Epithelial cell of prostate (primary cell): ENCODE data around the gene GALNT17.
"Not testable (repeated sequence)": the region's sequence is repeated elsewhere in the genome, so short reads cannot be mapped to it uniquely, and the experiment has no call there.

Experiments used
- DNase-seq: peaks from one replicate; pipeline ENCODE4 v3.0.0-alpha.2; 2011; ENCODE audit warnings: low read depth, low spot score
- H3K27ac ChIP-seq: fragments of 450-650 bp; 2 replicates; pipeline ENCODE4 v1.5.1; 2017; ENCODE audit warnings: mild to moderate bottlenecking

The GALNT17 gene

DNA sequence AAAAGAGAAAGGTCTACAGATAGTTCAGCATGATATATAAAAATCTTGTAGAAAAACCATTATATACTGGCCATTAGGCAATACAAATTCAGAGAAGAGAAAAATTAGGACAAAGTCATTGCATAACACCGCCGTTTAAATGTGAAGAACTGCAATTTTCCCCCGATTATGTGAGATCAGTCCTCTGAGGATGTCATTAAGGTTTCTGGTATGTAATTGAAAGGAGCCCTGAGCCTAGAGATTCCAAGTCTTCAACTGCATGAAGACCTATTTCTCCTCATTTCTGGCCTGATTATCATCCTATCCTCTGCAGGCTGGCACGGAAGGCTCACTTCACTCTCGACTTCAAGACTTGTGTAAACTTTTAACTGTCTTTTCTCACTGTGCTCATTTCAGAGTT is 395.3 kb downstream of the GALNT17 start:
- H3K27ac ChIP-seq, result no peak overlapping the region
- no peak for DNase-seq

GRCh38 chr7:71535616-71536015 is 403.7 kb downstream of the GALNT17 start:
- no peak overlapping the region for H3K27ac ChIP-seq
- no peak for DNase-seq

- H3K27ac ChIP-seq, result no peak overlapping the region
- DNase-seq, result no peak
Observed at GRCh38 chr7:71538210-71538609, 406.3 kb downstream of the GALNT17 start.

GRCh38 chr7:71539615-71540014 is 407.7 kb downstream of the GALNT17 start:
- DNase-seq, result no peak

DNA sequence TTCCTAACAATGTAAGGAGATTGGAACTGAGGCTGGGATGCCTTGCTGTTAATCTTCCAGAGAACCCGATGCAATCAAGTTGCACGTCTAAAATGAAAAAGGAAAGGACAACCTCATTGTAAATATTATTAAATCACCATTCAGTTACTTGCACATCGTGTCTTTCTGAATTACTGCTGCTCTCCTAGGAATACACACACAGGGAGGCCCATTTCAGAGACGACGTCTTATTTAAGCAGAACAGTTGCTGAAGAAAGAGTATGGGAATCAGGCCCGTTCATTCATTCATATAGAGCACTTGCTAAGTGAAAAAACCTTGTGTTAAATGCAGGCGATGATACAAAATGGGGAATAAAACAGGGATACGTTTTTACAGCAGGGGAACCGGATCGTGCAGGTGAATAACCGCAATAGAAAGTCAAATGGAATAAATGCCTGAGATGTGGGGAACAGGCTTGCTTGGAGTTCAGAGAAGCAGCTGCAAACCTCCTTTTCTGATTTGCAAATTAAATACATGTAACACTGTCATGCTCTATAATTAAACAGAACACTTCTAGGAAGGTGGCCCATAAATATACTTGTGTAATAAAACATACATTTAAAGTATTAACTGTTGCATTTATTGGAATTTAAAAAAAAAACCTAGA is 409.9 kb downstream of the GALNT17 start:
- no peak for DNase-seq
- no peak overlapping the region for H3K27ac ChIP-seq

More at GRCh38 chr7:71539615-71540014, 407.7 kb downstream of the GALNT17 start:
- H3K27ac ChIP-seq, result no peak overlapping the region

DNA sequence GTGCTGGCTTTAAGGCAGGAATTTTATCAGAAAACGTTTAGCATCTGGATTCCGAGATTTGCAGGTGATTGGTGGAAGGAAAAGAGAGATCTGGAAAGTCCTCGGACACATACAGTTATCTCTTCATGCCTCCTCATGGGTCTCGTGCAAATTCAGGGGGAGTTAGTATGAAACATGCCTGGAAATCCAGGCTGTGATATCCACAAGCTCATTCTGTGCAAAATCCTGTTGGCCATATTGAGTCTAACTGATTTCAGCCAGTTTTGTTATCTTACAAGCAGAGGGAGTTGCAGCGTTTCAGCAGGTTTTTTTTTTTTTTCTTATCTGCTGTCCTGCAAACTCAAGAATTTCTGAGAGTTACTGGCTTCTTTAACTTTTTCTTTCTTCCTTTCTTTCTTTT is 411.5 kb downstream of the GALNT17 start:
- no peak overlapping the region for H3K27ac ChIP-seq
- DNase-seq, result no peak

DNA sequence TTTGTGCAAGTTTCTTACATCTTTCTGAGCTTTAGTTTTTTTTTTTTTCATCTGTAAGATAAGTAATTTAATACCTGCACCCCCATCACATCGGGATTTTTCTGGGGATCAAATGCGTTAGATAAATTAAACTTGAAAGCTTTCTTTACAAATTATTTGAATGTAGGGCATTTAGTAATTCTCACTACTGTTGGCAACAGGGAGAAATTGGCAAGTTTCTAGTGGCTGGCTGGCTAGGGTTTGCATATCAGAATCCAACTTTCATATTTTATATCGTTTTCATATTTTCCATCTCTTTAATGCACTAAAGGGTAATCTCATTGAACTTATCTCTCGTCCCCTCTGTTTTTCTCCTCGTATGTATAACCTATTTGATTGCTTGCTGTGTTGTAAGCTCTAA is 412.9 kb downstream of the GALNT17 start:
- no peak overlapping the region for H3K27ac ChIP-seq
- no peak for DNase-seq

DNA sequence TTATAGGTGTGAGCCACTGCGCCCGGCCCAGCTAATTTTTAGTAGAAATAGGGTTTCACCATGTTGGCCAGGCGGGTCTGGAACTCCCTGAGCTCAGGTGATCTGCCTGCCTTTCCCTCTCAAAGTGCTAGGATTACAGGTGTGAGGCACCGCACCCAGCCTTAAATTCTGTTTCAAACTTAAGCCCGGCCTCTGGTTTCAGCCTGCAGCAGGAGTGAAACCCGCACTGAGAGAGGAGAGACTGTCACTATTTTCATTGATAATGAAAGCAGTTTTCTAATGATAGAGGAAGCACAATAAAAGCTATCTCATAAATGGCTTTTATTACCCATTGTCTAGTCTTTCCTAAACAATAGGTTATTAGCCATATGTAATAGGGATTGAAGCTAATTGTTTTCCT is 415.5 kb downstream of the GALNT17 start:
- no peak overlapping the region for H3K27ac ChIP-seq
- DNase-seq, result no peak

DNA sequence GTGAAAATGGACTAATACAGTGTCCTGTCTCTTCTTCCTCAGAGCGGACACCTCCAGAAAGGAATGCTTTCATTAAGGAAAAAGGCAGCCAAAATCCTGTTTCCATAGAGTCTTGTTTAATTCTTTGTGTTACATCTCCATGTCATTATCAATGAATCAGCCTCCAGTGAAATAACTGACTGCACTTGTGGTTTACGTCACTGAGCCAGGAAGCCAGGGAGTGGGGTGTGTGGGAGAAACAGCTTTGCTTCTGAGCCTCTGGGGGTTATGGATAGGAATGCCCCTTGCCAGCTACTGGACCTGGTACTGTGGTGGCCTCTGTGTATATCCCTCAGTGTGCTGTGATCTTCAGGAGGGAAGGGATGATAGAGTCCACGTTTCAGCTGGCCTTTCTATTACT is 416.8 kb downstream of the GALNT17 start:
- H3K27ac ChIP-seq, result no peak overlapping the region
- DNase-seq, result no peak

DNA sequence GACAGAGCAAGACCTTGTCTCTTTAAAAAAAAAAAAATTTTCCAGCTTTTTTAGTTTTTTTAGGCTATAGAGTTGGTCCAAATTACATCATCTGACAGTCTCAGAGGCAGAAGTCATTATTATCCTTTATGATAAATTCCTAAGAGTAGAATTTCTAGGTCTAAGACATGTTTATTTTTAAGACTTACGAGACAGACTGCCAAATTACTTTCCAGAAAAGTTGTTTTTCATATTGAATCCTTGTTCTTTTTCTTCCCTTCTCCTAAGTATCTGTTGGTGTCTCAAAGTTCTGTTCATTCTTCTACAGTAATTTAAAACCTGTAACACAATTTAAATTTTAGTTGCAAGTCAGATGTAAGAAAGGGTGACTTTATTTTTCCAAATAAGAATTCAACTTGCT is 421.4 kb downstream of the GALNT17 start:
- DNase-seq, result no peak
- no peak overlapping the region for H3K27ac ChIP-seq

DNA sequence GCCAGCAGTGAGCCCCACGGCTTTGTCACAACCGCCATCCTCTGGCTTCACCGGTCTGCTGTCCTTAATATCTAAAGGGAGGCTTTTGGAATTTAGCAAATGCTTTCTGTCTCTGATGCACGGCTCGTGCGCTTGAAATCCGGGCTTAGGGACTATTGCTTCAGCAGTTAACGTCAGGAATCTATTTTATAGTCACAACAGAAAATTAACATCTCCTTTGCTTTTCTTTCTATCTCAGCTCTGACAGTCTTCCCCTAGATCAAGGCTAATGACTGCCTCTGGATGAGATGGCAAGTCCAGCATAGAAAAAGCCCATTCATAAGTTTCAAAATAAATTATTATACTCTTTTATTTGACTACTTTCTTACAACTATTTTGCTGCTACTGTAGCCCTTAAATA is 423.8 kb downstream of the GALNT17 start:
- no peak overlapping the region for H3K27ac ChIP-seq
- DNase-seq, result no peak

DNA sequence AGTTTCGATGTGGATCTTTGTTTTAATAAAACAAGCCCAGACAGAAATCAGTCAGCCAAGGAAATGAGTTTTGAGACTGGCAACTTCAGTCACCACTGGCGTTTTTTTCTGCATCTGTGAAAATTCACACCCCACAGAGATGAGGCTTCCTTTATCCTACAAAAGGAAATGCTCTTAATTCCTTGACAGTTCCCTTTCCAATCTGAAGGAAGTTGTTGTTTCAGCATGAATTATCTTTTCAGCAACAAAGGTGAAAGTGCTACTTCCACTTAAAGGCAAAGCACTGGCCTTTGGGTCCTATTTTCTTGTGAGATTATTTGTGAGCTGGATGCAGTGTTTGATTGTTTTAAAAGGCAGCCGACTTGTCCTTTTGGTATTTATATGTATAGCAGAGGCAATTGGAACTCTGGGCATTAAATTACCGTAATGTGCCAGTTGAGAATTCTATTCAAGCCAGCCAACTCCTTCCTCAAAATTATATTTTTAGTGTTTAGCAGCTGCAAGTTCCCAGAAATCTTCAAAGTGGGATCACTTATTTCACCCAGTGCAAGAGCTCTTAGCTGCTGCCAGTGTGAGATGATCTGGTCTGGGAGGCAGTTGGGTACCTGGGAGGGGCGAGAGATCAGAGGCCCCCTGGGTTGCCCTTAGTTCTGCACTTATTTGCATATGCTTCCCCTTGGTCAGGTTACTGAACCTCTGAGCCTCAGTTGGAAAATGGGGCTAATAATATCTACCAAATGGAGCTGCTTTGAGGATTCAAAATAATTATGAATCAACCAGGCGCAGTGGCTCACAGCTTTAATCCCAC is 427.1 kb downstream of the GALNT17 start:
- DNase-seq, result no peak
- H3K27ac ChIP-seq, result no peak overlapping the region

- no peak overlapping the region for H3K27ac ChIP-seq
Observed at GRCh38 chr7:71560354-71560995, 428.5 kb downstream of the GALNT17 start.

DNA sequence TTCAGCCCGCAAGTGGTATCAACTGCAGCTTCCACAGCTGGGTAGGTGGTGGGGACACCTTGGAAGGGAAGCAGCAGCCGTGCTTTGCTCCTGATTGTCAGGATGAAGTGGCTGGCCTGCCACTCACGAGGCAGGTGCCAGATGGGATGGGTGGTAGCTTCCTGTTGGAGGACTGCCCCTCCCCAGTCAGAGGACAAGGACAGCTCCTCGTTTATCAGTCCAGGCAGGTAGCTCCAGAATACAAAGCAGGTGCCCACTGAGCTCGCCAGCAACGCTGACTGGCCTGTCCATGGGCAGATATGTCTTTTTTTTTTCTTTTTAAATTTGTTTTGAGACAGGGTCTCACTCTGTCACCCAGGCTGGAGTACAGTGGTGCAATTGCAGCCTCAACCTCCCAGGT is 431.3 kb downstream of the GALNT17 start:
- H3K27ac ChIP-seq, result no peak overlapping the region
- DNase-seq, result no peak

More at GRCh38 chr7:71560354-71560995, 428.5 kb downstream of the GALNT17 start:
- no peak for DNase-seq

DNA sequence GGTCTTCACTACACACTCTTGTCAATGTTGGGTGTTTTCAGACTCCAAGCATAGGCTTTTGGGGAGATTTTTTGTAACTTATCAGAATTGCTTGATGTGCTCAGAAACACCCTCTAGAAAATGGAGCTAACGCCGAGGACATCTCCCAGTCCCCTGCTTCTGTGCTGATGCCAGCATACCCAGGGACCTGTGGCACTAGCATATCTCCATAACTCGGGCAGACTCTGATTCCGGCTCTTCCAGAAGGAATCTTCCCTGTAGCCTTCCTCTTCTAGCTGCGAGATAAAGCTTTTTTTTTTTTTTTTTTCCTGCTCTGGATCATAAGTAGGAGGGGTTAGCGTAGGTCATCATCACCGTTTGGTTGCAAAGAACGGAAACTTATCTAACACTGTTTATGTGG is 434.4 kb downstream of the GALNT17 start:
- no peak overlapping the region for H3K27ac ChIP-seq
- no peak for DNase-seq

GRCh38 chr7:71566991-71567390 is 435.0 kb downstream of the GALNT17 start:
- H3K27ac ChIP-seq, result no peak overlapping the region
- no peak for DNase-seq

DNA sequence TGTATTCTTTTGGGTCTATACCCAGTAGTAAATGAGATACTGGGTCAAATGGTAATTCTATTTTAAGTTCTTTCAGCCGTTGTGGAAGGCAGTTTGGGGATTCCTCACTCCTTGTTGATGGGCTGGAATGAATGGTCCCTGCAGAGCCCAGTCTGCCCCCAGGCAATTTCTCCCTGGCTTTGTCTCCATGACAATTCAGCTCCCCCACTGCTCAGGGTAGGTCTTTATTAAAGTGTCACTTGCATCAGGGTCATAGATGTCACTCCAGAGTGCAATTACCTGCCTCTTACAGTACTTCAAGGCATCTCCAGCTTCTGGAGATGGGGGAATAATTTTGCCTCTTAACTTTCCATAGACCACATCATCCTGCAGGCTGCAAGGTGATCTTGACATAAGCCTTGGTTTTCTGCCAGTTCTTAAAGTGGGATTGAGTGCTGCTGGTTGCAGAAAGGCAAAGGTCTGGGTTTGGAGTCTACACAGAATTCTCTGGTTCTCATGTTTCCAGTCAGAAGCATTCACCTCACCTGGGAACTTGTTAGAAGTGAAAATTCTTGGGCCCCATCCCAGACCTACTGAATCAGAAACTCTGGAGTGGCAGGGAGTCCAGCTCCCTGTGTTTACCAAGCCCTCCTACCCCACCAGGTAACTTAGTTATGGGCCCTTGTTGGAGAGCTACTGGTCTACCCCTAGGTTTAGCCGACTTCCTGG is 442.4 kb downstream of the GALNT17 start:
- DNase-seq, result no peak
- H3K27ac ChIP-seq, result no peak overlapping the region

DNA sequence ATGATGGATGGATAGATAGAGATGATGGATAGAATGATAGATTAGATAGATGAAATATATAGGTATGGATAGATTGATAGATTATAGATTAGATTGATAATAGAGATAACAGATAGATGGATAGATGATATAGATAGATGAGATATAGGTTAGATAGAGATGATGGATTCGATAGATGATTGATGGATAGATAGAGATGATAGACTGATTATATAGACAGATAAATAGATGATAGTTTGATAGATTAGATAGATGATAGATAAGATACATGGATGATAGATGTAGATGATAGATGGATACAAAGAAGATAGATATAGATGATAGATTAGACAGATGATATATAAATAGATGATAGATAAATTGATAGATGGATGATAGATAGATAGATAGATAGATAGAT is 448.1 kb downstream of the GALNT17 start:
- H3K27ac ChIP-seq, result no peak overlapping the region
- DNase-seq, result no peak

GRCh38 chr7:71584256-71584655 is 452.3 kb downstream of the GALNT17 start:
- no peak for DNase-seq
- H3K27ac ChIP-seq, result no peak overlapping the region

DNA sequence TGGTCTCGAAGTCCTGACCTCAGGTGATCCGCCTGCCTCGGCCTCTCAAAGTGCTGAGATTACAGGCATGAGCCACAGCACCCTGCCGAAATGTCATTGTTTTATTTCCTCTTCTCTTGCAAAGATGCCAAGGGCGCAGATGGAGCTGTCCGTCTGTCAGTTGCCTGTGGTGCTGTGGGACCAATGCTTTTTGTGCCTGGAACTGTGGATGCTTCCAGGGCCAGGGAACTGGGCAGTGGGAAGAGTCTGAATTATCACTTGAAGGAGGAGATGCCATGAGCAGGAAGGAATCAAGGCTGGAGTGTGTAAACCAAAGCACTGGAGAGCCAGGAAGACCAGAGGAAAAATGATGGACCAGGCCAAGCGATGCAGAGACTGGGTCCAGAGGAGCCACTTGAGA is 459.9 kb downstream of the GALNT17 start:
- DNase-seq, result no peak
- no peak overlapping the region for H3K27ac ChIP-seq

DNA sequence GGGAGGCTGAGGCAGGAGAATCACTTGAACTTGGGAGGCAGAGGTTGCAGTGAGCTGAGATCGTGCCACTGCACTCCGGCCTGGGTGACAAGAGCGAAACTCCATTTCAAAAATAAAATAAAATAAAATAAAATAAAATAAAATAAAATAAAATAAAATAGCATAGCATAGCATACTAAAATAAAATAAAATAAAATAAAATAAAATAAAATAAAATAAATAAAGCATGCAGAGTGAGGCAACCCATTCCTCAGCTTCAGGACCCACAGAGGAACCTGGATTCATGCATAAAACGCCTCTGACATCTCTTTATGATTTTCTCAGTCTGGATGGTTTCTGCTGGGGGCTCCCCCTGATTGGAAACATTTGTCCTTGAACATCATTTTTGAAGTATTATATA is 460.4 kb downstream of the GALNT17 start:
- not testable (repeated sequence) for H3K27ac ChIP-seq, DNase-seq
